Vagina (tissue), 2 donors: ENCODE data around the gene VDR.

Source experiments
- POLR2A ChIP-seq, 2 donors: fragments of 450-650 bp; IDR thresholded peaks; one replicate each; pipeline ENCODE4 v1.6.1; 2017; ENCODE audit warnings: antibody characterized with exemption in 2 of 2, mild to moderate bottlenecking in 2 of 2, moderate library complexity in 2 of 2
- TF ChIP-seq, protein P1 (sequence below), 3 experiments: fragments of 450-650 bp in 2 of 3; fragments of 200-600 bp in 1 of 3; sonication (generic) in 1 of 3; IDR thresholded peaks; one replicate each; pipeline ENCODE4 v1.5.1; 2017 to 2019; ENCODE audit warnings: antibody characterized with exemption in 3 of 3, mild to moderate bottlenecking in 2 of 3, moderate library complexity in 2 of 3

DNA sequence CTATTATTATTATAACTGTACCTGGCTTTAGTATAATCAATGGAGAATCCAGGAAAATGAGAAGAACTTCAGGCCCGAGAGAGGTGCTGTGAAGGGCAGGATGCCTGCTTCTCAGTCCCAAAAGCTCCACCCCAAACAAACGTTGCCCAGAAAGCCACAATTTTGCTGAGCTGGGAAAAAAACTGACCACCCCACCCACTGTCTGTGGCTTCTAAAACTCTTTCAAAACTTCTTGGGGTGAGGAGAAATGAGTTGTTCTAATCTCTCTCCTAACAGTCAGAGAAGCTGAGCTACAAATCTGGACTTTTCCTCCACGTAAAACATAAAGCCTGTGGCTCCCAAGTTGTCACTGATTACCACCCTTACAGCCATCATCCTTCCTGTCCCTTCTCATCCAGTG lies 13.4 kb downstream of the VDR start:
- TF ChIP-seq POLR2A (IDR thresholded peaks at IDR 0.05) = no peak
- TF ChIP-seq, protein P1, sequence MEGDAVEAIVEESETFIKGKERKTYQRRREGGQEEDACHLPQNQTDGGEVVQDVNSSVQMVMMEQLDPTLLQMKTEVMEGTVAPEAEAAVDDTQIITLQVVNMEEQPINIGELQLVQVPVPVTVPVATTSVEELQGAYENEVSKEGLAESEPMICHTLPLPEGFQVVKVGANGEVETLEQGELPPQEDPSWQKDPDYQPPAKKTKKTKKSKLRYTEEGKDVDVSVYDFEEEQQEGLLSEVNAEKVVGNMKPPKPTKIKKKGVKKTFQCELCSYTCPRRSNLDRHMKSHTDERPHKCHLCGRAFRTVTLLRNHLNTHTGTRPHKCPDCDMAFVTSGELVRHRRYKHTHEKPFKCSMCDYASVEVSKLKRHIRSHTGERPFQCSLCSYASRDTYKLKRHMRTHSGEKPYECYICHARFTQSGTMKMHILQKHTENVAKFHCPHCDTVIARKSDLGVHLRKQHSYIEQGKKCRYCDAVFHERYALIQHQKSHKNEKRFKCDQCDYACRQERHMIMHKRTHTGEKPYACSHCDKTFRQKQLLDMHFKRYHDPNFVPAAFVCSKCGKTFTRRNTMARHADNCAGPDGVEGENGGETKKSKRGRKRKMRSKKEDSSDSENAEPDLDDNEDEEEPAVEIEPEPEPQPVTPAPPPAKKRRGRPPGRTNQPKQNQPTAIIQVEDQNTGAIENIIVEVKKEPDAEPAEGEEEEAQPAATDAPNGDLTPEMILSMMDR (IDR thresholded peaks at IDR 0.05) = no peak
